ENCODE results near the gene RXFP2. TPM values are rescaled to one million over a fixed set of nuclear protein-coding genes. Genes with fewer than 3 reads are reported as not detected.

The RXFP2 gene
- total RNA-seq, 4 donors from 2014 or later, result 0.26 to 8.2 (median 2.4) TPM

DNA sequence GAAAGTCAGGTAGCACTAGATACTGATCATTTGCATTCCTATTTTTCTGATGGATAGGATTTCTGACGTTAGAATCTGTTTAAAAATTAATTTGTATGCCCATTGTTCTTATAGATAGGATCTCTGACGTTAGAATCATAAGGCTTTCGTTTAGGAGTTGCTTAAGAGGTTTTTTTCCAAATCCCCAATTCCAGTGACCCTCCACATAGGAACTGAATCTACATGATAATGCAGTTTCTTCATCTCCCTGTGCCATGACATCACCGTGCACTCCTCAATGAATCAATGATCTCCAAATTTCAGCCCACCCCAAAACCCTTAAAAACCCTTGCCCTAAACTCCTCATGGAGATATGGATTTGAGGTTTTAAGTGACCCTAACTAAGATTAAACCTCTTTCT is 87.2 kb downstream of the RXFP2 start:
- TF ChIP-seq, protein P1, sequence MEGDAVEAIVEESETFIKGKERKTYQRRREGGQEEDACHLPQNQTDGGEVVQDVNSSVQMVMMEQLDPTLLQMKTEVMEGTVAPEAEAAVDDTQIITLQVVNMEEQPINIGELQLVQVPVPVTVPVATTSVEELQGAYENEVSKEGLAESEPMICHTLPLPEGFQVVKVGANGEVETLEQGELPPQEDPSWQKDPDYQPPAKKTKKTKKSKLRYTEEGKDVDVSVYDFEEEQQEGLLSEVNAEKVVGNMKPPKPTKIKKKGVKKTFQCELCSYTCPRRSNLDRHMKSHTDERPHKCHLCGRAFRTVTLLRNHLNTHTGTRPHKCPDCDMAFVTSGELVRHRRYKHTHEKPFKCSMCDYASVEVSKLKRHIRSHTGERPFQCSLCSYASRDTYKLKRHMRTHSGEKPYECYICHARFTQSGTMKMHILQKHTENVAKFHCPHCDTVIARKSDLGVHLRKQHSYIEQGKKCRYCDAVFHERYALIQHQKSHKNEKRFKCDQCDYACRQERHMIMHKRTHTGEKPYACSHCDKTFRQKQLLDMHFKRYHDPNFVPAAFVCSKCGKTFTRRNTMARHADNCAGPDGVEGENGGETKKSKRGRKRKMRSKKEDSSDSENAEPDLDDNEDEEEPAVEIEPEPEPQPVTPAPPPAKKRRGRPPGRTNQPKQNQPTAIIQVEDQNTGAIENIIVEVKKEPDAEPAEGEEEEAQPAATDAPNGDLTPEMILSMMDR (IDR thresholded peaks at IDR 0.05), result no peak
- TF ChIP-seq POLR2A (IDR thresholded peaks at IDR 0.05), result no peak
- intact Hi-C loops (cut with DNase I; ENCODE audit: low total_unique reads), result no loop called here
- Histone ChIP-seq H3K27me3 (no peaks in the 10 kb centered on the region), H3K4me3 (no peak overlapping the region), H3K36me3 (no peaks in the 10 kb centered on the region), H3K9me3 (no peaks in the 10 kb centered on the region), H3K27ac (no peak overlapping the region), H3K4me1 (no peaks in the 10 kb centered on the region)
- DNase-seq, result no peak

- H3K27me3 ChIP-seq, result no peaks in the 10 kb centered on the region
- no peak overlapping the region for H3K27ac ChIP-seq
- DNase-seq, result no peak
- TF ChIP-seq POLR2A (IDR thresholded peaks at IDR 0.05), result no peak
- TF ChIP-seq, protein P1 (IDR thresholded peaks at IDR 0.05), result no peak
- H3K4me1 ChIP-seq, result no peaks in the 10 kb centered on the region
- no peaks in the 10 kb centered on the region for H3K9me3 ChIP-seq
- no peaks in the 10 kb centered on the region for H3K36me3 ChIP-seq
- intact Hi-C loops (cut with DNase I; ENCODE audit: low total_unique reads), result no loop called here
- no peak overlapping the region for H3K4me3 ChIP-seq
Measured at GRCh38 chr13:31827707-31828106, 88.4 kb downstream of the RXFP2 start.

DNA sequence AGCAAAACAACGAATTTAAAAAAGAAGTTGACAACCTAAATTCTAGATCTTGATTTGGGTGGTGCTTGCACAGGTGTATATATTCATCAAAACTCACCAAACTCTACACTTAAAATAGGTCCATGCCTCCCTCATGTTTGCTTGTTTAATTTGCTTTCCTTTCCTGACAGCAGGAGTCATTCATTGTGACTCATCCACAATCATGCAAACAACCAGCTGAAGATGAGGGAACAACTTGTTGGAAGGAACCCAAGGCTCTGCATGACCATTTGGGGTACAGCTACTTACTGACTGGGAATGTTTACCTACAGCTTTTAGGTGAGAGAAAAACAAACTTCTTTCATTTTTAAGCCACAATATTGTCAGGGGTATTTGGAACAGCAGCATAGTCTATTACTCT is 96.6 kb downstream of the RXFP2 start:
- no peak for TF ChIP-seq POLR2A (IDR thresholded peaks at IDR 0.05)
- TF ChIP-seq, protein P1 (IDR thresholded peaks at IDR 0.05), result no peak
- intact Hi-C loops (cut with DNase I; ENCODE audit: low total_unique reads), result no loop called here
- no peak overlapping the region for H3K4me3 ChIP-seq

DNA sequence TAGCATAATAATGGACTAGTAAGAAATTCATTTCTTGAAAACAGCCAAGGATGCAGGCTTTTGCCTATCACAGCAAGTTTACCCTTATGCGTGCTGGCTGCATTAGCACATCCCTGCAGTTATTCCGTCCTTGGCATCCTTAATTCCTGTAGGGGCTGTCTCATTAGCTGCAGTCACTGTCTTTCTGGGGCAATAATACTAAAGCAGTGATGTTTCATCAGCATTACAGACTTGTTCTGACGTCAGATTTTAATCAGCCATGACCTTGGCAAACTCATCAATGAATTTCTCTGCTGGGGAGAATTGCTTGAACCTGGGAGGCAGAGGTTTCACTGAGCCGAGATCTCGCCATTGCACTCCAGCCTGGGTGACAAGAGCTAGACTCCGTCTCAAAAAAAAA is 103.7 kb downstream of the RXFP2 start:
- no peak for DNase-seq
- no peaks in the 10 kb centered on the region for H3K9me3 ChIP-seq
- no peaks in the 10 kb centered on the region for H3K27me3 ChIP-seq
- intact Hi-C loops (cut with DNase I; ENCODE audit: low total_unique reads), result no loop called here
- TF ChIP-seq POLR2A (IDR thresholded peaks at IDR 0.05), result no peak
- TF ChIP-seq, protein P1 (IDR thresholded peaks at IDR 0.05), result no peak
- no peak overlapping the region for H3K27ac ChIP-seq
- H3K4me3 ChIP-seq, result no peak overlapping the region
- H3K4me1 ChIP-seq, result no peaks in the 10 kb centered on the region
- H3K36me3 ChIP-seq, result no peaks in the 10 kb centered on the region

More for the DNA sequence above, 96.6 kb downstream of the RXFP2 start:
- H3K9me3 ChIP-seq, result no peaks in the 10 kb centered on the region
- no peaks in the 10 kb centered on the region for H3K27me3 ChIP-seq
- no peak for DNase-seq
- no peaks in the 10 kb centered on the region for H3K36me3 ChIP-seq
- no peaks in the 10 kb centered on the region for H3K4me1 ChIP-seq
- no peak overlapping the region for H3K27ac ChIP-seq

- Histone ChIP-seq H3K4me1 (no peaks in the 10 kb centered on the region), H3K36me3 (no peaks in the 10 kb centered on the region), H3K27me3 (no peaks in the 10 kb centered on the region), H3K9me3 (no peaks in the 10 kb centered on the region), H3K4me3 (peak overlapping the region; percentile 67 to 77), H3K27ac (peak overlapping the region; percentile 71 to 81)
- intact Hi-C loops (cut with DNase I; ENCODE audit: low total_unique reads), result no loop called here
- DNase-seq, result peak; percentile 80 to 88
- TF ChIP-seq, protein P1 (IDR thresholded peaks at IDR 0.05), result no peak
- peak; percentile 61 to 64 for TF ChIP-seq POLR2A (IDR thresholded peaks at IDR 0.05)
Measured at GRCh38 chr13:31846182-31846938, 107.0 kb downstream of the RXFP2 start.
